HG03196 (cell line): ENCODE measurements around the gene ANKRD34A.

Experiments used
- ATAC-seq: cut with Tn5 transposase; IDR thresholded peaks from one replicate; pipeline ENCODE4 v1.9.1; 2021; ENCODE audit not compliant: unreplicated experiment

Gene ANKRD34A

DNA sequence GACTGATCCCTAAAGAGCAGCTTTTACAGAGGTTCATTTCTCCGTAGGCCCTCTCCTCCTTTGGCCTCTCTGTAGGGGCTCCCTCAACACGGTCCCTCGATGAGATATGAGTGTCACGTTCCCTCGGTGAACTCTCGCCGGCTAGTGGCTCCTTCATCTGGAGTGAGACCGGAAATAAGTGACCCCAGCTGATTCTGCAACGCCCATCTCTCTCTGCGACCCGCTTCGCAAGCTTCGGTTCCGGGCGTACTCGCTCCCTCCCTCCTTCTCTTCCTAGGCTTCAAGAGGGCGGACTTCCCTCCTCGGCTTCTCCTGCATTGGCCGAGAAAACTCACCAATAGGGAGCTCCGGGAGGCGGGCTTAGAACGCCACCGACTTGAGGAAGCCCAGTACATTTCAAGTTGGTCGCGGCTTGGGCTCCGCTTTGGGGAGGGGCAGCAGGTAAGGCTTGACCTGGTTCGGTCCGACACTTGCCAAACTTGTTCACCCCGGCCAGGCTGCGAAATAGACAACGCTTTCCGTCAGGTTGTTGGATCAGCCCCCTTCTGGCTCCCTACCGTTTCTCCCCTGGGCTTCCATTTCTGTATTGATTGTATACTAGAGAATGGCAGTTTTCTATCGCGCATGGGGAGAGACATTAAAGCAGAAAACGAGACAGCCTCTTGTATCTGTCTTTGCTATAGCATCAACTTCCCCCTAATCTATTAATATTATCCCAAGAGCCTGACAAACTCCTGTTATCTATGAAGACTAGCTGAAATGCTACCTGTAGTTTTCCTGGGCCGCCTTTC is at the start of gene ANKRD34A, which contains the start of gene POLR3GL:
Gene ANKRD34A, minus strand, starts transcription at position 248 of the 791 bp plus-strand sequence. CDS start 2,816 bp downstream, outside the sequence.
Gene POLR3GL, plus strand, starts transcription at position 363 of the 791 bp plus-strand sequence. CDS start 10,176 bp downstream, outside the sequence.
- peak; percentile 89 for ATAC-seq

DNA sequence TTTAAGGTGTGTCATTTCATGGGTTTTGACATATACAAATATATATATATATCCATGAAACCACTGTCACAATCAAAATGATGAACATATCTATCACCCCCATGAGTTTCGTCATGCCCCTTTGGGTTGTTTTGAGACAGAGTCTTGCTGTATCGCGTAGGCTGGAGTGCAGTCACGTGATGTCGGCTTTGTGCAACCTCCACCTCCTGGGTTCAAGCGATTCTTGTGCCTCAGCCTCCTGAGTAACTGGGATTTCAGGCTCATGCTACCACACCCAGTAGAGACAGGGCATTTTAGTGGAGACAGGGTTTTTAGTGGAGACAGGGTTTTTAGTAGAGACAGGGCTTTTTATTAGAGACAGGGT is 49.2 kb upstream of the ANKRD34A start:
- ATAC-seq, result no peak

DNA sequence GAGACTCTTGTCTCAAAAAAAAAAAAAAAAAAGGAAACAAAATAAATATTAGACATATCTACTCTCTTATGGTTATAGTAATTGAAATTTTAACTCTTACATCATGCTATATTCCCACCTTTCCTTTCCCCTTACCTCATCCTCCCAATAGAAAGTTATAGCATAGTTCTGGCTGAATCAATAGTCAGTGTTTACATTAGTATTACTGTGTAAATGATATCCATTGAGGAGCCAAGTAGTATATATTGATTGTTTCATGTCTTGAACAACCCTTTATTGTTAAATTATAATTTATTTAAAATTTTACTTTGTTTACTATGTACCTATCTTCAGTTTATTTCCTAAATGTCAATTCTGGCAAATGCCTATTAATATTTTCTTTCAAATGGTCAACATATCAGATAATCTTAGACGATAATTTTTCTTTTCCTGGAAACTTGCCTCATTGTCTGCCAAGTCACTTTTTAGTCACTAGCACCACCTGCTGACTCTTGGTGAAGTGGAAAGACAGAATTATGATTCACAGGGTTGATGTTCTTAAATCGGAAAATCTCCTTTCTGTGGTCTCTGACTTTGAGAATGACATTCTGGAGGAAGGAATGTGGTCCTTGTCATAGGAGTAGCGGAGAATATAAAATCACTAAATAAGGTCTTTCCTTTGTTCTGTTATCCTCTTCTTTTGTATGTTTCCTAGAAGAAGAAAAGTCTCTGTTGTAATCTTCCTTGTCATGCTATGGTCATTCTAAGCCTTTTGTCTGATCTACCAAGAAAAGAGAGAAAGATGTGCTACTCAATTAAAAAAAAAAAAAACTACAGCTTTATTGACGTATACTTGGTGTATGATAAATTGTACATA is 48.6 kb upstream of the ANKRD34A start:
- ATAC-seq, result no peak

- no peak for ATAC-seq
Measured at GRCh38 chr1:146010126-146010738, 45.9 kb upstream of the ANKRD34A start.

DNA sequence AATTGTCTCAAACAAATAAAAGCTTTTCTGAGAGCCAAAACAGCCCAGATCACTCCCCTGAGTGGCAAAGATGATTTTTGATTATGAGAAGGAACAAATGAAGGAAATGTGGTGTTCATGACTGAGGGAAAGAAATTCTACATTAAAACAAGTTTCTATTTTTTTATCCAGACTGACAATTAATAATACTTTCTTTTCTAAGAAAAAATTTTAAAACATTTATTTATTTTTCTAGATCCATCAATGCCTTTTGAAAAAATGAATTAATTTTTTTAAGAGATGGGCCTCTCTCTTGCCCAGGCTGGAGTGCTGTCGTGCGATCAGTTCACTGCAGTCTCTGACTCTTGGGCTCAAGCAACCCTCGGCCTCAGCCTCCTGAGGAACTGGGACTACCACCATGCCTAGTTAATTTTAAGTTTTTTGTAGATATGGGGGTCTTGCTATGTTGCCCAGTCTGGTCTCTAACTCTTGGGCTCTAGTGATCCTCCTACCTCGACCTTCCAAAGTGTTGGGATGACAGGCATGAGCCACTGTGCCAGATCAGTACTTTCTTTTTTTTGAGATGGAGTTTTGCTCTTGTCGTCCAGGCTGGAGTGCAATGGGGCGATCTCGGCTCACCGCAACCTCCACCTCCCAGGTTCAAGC is 43.2 kb upstream of the ANKRD34A start:
- ATAC-seq, result no peak

- ATAC-seq, result no peak
Measured at GRCh38 chr1:146001709-146002108, 37.3 kb upstream of the ANKRD34A start.

DNA sequence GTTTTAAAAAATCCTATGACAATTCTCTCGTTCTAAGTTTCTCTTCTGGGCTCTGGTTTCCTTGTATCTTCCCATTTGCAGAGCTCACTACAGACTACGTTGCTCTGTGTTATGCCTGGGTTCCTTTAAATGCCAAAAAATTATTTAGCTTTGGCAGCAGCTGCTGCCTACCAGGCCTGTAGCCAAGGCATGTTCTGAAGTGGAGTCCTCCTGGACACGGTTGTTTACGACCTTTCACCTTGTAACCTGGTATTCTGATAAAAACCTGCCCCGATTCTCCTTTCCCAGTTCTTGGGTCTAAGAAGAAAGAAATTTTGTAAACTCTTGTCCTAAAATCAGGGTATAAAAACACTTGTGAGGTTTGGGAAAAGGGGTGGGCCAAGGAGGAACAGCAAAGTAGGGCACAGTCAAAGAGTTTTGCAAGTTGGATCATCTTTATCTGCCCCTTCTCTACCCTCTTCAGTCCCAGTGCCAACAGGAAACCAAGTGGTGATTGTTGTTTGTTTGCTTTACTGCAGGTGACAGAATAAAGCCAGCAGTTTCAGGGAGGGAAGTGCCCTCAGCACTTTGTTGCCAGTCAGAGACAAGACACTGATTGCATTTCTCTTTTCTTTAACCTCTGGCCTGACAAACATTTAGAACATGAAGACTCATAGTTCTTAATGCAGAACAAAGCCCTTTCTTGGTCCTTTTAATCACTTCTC is 35.1 kb upstream of the ANKRD34A start:
- no peak for ATAC-seq

DNA sequence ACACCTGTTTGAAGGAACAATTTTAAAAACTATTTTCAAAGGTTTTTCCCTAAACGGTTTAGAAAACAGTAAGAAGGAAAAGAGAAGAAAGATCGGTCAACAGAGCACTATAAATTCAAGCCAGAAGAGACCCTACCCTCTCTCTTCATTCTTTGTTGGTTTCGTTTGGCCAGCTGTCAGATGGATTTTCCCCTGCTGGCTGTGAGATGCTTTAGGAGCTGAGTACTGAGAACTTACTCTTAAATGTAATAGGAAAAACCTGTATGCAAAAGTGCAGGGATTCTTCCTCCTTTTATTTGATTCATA is 33.3 kb upstream of the ANKRD34A start:
- no peak for ATAC-seq

GRCh38 chr1:145997016-145997717 is 32.8 kb upstream of the ANKRD34A start:
- ATAC-seq, result peak; percentile 27

DNA sequence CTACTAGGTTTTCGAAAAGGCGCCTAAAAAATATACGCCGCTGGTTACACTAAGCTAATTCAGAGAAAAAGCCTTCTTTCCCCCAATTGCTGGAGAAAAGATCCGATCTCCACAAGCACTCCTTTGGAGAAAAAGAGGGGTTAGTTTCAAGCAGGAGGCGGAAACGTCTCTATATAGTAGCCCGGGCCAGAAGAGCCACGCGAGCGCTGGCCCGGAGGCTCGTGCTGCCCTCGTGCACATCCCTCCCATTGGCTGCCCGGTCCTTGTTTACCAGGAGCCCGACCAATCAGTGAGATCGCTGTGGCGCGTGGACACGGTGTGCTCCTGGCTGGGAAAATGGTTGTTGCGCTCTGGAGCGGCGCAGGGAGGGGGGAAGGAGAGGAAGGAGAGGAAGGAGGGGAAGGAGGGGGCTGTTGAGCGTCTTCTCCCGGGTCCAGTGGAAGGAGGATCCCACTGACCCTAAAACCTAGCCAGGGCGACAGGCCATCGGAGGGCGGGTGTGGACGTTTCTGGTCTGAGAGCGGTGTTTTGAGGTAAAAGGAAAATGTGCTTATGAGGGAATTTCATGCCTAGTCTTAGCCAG is 32.1 kb upstream of the ANKRD34A start, which contains the start of gene TXNIP:
Gene TXNIP, minus strand, starts transcription at position 147 of the 583 bp plus-strand sequence. CDS start 313 bp downstream, outside the sequence.
- peak; percentile 92 for ATAC-seq

DNA sequence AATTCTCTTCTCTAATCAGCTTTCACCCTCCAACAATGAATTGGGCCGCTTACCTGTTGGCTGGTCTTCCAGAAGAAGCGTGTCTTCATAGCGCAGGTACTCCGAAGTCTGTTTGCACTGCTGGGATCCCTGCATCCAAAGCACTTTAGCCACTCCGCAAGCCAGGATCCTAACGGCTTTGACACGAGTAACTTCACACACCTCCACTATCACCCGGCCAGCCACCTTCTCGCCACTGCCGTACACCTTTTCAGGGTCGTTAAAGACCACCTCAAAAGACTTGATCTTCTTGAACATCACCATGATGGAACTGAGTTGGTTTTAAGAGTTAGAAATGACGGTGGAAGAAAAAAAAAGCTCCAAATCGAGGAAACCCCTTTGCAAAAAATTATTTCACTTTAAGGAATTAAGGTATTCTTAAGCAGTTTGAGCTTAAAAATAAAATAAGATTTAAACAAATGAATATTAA is 31.6 kb upstream of the ANKRD34A start:
- no peak for ATAC-seq

DNA sequence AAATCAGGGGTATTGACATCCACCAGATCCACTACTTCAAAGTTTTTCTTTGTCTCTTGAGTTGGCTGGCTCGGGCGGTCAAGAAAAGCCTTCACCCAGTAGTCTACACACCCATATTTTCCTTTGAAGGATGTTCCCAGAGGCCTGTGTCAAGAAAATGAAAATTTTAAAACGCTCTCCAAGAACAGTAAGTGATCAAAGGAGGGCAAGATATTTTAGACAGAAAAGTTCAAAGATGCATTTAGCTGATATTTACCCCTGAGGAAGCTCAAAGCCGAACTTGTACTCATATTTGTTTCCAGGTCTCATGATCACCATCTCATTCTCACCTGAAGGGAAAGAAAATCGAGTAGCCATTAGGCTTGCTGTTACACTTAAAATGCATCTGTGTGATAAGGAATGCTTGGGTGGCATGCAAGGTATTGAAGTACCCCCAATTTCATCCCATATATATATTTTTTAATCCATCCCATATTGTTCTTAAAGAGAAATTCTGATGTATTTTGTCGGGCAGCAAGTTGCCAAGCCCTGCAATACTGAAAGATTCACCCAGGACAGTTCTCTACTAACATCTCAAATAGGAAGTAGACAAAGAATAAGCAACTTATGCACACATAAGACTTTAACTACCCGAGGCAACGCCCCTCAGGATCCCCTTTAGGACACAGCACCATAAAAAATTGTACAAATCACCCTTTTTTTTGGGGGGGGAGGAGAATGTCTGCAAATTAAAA is 30.9 kb upstream of the ANKRD34A start:
- ATAC-seq, result no peak

DNA sequence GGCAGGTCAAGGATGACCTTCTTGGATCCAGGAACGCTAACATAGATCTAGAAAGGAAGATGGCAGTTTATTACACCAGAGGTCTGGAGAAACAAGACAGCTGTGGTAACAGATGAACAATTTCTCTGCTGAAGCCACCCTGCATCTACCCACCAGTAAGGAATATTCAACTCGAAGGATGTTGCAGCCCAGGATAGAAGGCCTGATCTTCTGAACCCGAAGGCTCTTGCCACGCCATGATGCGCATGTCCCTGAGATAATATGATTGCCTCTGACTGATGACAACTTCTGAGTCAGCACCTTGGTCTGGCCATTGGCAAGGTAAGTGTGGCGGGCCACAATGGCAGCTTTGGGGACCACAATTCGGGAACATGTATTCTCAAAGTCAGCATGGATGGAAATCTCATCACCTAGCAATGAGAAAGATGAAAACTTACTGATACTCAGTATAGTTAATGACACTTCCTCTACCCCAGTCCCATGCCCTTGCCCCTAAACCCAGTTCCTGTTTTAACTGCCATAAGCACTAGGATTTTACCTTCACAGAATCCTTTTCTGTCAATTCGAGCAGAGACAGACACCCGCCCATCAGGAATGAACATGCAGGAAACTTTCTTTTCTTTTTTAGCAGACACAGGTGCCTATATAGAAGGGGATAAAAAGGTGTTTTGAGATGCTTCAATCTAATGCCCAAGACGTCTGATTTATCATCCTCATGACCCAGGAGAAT is 30.2 kb upstream of the ANKRD34A start:
- no peak for ATAC-seq

DNA sequence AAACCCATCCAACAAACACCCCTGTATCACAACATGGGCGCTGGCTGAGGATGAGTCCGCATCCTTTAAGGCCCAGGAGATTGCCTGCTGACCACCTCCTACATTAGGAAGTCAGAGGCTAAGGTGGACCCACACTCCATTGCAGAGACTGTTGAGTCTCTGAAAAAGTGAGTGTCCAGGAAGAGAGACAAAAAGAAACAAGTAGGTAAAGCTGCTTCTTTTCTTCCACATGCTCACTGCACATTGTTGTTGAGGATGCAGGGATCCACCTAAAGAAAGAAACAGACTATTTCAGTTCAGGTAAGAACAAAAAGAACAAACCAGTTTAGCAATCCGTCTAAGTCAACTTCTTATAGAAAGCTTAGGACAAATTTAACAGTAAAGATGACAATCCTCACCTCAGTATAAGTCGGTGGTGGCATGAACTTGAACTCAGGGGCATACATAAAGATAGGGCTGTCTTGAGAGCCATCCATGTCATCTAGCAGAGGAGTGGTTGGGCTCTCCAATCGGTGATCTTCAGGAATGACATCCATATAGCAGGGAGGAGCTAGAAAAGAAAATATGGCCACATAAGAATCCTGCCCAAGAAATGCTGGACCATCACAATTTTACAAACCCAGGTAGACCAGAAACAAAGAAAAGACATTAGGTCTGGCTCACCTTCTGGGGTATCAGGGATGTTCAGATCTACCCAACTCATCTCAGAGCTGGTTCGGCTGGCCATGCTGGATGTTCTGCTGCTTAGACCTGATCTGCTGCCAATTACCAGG is 29.4 kb upstream of the ANKRD34A start:
- no peak for ATAC-seq

GRCh38 chr1:145992958-145993617 is 28.7 kb upstream of the ANKRD34A start:
- ATAC-seq, result no peak

DNA sequence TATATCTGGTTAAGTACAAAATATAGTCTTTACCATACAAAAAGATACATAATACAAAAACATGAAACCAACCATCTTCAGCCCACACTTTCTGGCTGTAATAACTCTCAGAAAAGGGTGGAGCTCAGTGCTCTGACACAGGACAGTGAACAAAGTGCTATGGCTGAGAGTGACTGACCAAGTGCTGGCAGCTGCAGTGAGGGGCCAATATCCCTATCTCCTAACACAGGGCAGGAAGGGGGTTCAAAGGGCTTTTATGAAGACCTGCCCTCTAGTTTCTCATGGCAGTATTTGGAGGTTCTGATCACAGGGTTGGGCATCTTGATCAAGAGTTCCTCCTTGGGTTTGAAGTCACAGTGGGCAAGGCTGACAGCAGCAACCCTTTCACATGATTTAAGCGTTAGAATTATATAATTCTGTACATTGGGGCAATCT is 28.1 kb upstream of the ANKRD34A start:
- no peak for ATAC-seq
